Fibroblast of the aortic adventitia (primary cell): Measurements from ENCODE around the gene HCK. TPM values are rescaled to one million over a fixed set of nuclear protein-coding genes. Genes with fewer than 3 reads are reported as not detected.

Experiments used
- DNase-seq: peaks from one replicate; pipeline ENCODE4 v3.0.0-alpha.2; 2010; ENCODE audit warnings: low read depth
- H3K4me3 ChIP-seq: 2 replicates; pipeline ENCODE4 v1.5.1; 2011; ENCODE audit warnings: low read depth, mild to moderate bottlenecking, control low read depth, low read length, moderate library complexity
- CTCF ChIP-seq: IDR thresholded peaks from 2 replicates; pipeline ENCODE4 v1.5.1; 2011; ENCODE audit warnings: mild to moderate bottlenecking, low read length, control low read depth, inconsistent platforms; ENCODE audit not compliant: insufficient read depth
- total RNA-seq: library from RNA; depleted of rRNA; stranded (reverse); fragments of >200 nt; gene quantifications from 2 replicates; pipeline ENCODE4 v1.2.3, GENCODE V29; 2012; ENCODE audit warnings: low replicate concordance

Gene HCK
- total RNA-seq, 1 donor, result not detected

- no peak for TF ChIP-seq CTCF
- no peak overlapping the region for H3K4me3 ChIP-seq
- no peak for DNase-seq
These were observed 16.6 kb upstream of the HCK start for GRCh38 chr20:32035426-32035779.

GRCh38 chr20:32036252-32036651 is 15.8 kb upstream of the HCK start:
- TF ChIP-seq CTCF, result no peak
- H3K4me3 ChIP-seq, result no peak overlapping the region
- DNase-seq, result no peak

- DNase-seq, result peak; percentile 73
- H3K4me3 ChIP-seq, result no peak overlapping the region
- no peak for TF ChIP-seq CTCF
These were observed 15.1 kb upstream of the HCK start for GRCh38 chr20:32036716-32037485.

- no peak for TF ChIP-seq CTCF
- no peak overlapping the region for H3K4me3 ChIP-seq
- DNase-seq, result peak; percentile 72
These were observed 14.1 kb upstream of the HCK start for GRCh38 chr20:32037929-32038328.

- TF ChIP-seq CTCF, result no peak
- no peak for DNase-seq
- no peak overlapping the region for H3K4me3 ChIP-seq
These were observed 11.7 kb upstream of the HCK start for GRCh38 chr20:32040142-32040953.

GRCh38 chr20:32045999-32046398 is 6.0 kb upstream of the HCK start:
- no peak for DNase-seq
- H3K4me3 ChIP-seq, result no peak overlapping the region
- TF ChIP-seq CTCF, result no peak
